Smooth muscle cell (in vitro differentiated cells): ENCODE results near the gene SCEL. TPM values are rescaled to one million over a fixed set of nuclear protein-coding genes. Genes with fewer than 3 reads are reported as not detected.

Experiments used
- DNase-seq: peaks from one replicate; lab custom pipeline; 2025; ENCODE audit not compliant: unreplicated experiment; lab: John Stamatoyannopoulos, UW
- H2AFZ ChIP-seq: fragments of 200-600 bp; sonication (generic); 2 replicates; pipeline ENCODE4 v1.6.0; 2016; ENCODE audit warnings: antibody characterized with exemption, low read depth, mild to moderate bottlenecking
- H3F3A ChIP-seq: fragments of 200-600 bp; sonication (generic); 2 replicates; pipeline ENCODE4 v1.6.0; 2017; ENCODE audit warnings: antibody characterized with exemption, low read depth
- H3K27ac ChIP-seq: fragments of 200-600 bp; sonication (generic); 2 replicates; pipeline ENCODE4 v1.5.1; 2016; ENCODE audit warnings: low read depth, mild to moderate bottlenecking
- H3K27me3 ChIP-seq: fragments of 200-600 bp; sonication (generic); 2 replicates; pipeline ENCODE4 v1.6.1; 2016; ENCODE audit warnings: low read depth, mild to moderate bottlenecking
- H3K36me3 ChIP-seq: fragments of 200-600 bp; sonication (generic); 2 replicates; pipeline ENCODE4 v1.5.1; 2016; ENCODE audit warnings: low read depth
- H3K4me1 ChIP-seq: fragments of 200-600 bp; sonication (generic); 2 replicates; pipeline ENCODE4 v1.5.1; 2016; ENCODE audit warnings: low read depth
- H3K4me2 ChIP-seq: fragments of 200-600 bp; sonication (generic); 2 replicates; pipeline ENCODE4 v1.6.0; 2016; ENCODE audit warnings: mild to moderate bottlenecking
- H3K4me3 ChIP-seq: fragments of 200-600 bp; sonication (generic); 2 replicates; pipeline ENCODE4 v1.5.1; 2016; ENCODE audit warnings: mild to moderate bottlenecking
- H3K79me2 ChIP-seq: fragments of 200-600 bp; sonication (generic); 2 replicates; pipeline ENCODE4 v1.6.0; 2016; ENCODE audit warnings: low read depth, mild to moderate bottlenecking
- H3K9ac ChIP-seq: fragments of 200-600 bp; sonication (generic); 2 replicates; pipeline ENCODE4 v1.6.0; 2016; ENCODE audit warnings: low read depth
- H3K9me3 ChIP-seq: fragments of 200-600 bp; sonication (generic); replicated peaks from 2 replicates; pipeline ENCODE4 v1.5.1; 2016; ENCODE audit warnings: low read depth
- H4K20me1 ChIP-seq: fragments of 200-600 bp; sonication (generic); 2 replicates; pipeline ENCODE4 v1.6.0; 2016; ENCODE audit warnings: low read depth
- CTCF ChIP-seq: fragments of 200-600 bp; sonication (generic); IDR thresholded peaks from 2 replicates; pipeline ENCODE4 v1.5.1; 2017; ENCODE audit warnings: borderline replicate concordance, mild to moderate bottlenecking, antibody characterized with exemption; ENCODE audit not compliant: insufficient read depth, poor library complexity, severe bottlenecking
- WGBS: methylation state at CpG from one replicate; pipeline ENCODE4 v1.1.7; 2016; ENCODE audit warnings: low lambda C conversion rate; 5-methylcytosine and 5-hydroxymethylcytosine counted together
- polyA plus RNA-seq: library from polyadenylated mRNA; unstranded; fragments of >200 nt; fragmentation: Nextera tagmentation; extraction: Ambion mirVana; gene quantifications from 2 replicates; pipeline ENCODE4 v1.2.1, GENCODE V29; 2016
- total RNA-seq: library from RNA; depleted of rRNA; stranded (reverse); fragments of >200 nt; gene quantifications from 2 replicates; pipeline ENCODE4 v1.2.3, GENCODE V29; 2014

The SCEL gene
- total and polyA plus RNA-seq, 2 experiments from 2014 or later = 0.55 to 4.3 TPM

- H3K27me3 ChIP-seq = no peaks in the 10 kb centered on the region
- H3K4me2 ChIP-seq = no peak overlapping the region
- H2AFZ ChIP-seq = no peak overlapping the region
- H3K9me3 ChIP-seq = no peaks in the 10 kb centered on the region
- DNase-seq = no peak
- no peak overlapping the region for H3K27ac ChIP-seq
- no peaks in the 10 kb centered on the region for H3K79me2 ChIP-seq
- WGBS = 96% methylated on average over 4 of the region's 4 CpGs
- H3K4me1 ChIP-seq = no peaks in the 10 kb centered on the region
- H3K36me3 ChIP-seq = no peaks in the 10 kb centered on the region
- H3K9ac ChIP-seq = no peak overlapping the region
- no peak overlapping the region for H3K4me3 ChIP-seq
- no peaks in the 10 kb centered on the region for H4K20me1 ChIP-seq
- H3F3A ChIP-seq = no peaks in the 10 kb centered on the region
- no peak for TF ChIP-seq CTCF
Measured at GRCh38 chr13:77555246-77555645, 19.7 kb downstream of the SCEL start.

- Histone ChIP-seq H3K79me2 (no peaks in the 10 kb centered on the region), H3K9ac (no peak overlapping the region), H3K4me3 (no peak overlapping the region), H3K36me3 (no peaks in the 10 kb centered on the region), H4K20me1 (no peaks in the 10 kb centered on the region), H2AFZ (no peak overlapping the region), H3K27me3 (no peaks in the 10 kb centered on the region), H3F3A (no peaks in the 10 kb centered on the region), H3K9me3 (no peaks in the 10 kb centered on the region), H3K4me2 (no peak overlapping the region), H3K27ac (no peak overlapping the region), H3K4me1 (no peaks in the 10 kb centered on the region)
- no peak for DNase-seq
- WGBS = 96% methylated on average over 3 of the region's 3 CpGs
- no peak for TF ChIP-seq CTCF
Measured at GRCh38 chr13:77558016-77558415, 22.5 kb downstream of the SCEL start.

- H3K4me3 ChIP-seq = no peak overlapping the region
- 57% methylated on average over 1 of the region's 1 CpG for WGBS
- no peaks in the 10 kb centered on the region for H3F3A ChIP-seq
- no peaks in the 10 kb centered on the region for H3K9me3 ChIP-seq
- H3K4me2 ChIP-seq = no peak overlapping the region
- no peak overlapping the region for H3K9ac ChIP-seq
- TF ChIP-seq CTCF = no peak
- peaks cover 5% of the 10 kb centered on the region for H3K27me3 ChIP-seq
- no peaks in the 10 kb centered on the region for H4K20me1 ChIP-seq
- H3K4me1 ChIP-seq = no peaks in the 10 kb centered on the region
- H3K27ac ChIP-seq = no peak overlapping the region
- DNase-seq = no peak
- no peaks in the 10 kb centered on the region for H3K36me3 ChIP-seq
- H3K79me2 ChIP-seq = no peaks in the 10 kb centered on the region
- H2AFZ ChIP-seq = no peak overlapping the region
Measured at GRCh38 chr13:77563111-77563510, 27.6 kb downstream of the SCEL start.

GRCh38 chr13:77565635-77566034 lies 30.1 kb downstream of the SCEL start:
- whole genome bisulfite sequencing = 6% methylated on average over 2 of the region's 2 CpGs

More at GRCh38 chr13:77565635-77566034, 30.1 kb downstream of the SCEL start:
- H4K20me1 ChIP-seq = no peaks in the 10 kb centered on the region
- H3F3A ChIP-seq = no peaks in the 10 kb centered on the region
- H3K4me2 ChIP-seq = no peak overlapping the region
- no peak overlapping the region for H3K4me3 ChIP-seq
- no peak for DNase-seq
- H3K9me3 ChIP-seq = no peaks in the 10 kb centered on the region
- no peaks in the 10 kb centered on the region for H3K4me1 ChIP-seq
- H3K79me2 ChIP-seq = no peaks in the 10 kb centered on the region
- peaks cover 5% of the 10 kb centered on the region for H3K27me3 ChIP-seq
- no peak overlapping the region for H2AFZ ChIP-seq
- H3K36me3 ChIP-seq = no peaks in the 10 kb centered on the region
- H3K27ac ChIP-seq = no peak overlapping the region
- H3K9ac ChIP-seq = no peak overlapping the region
- peak; percentile 53 for TF ChIP-seq CTCF
